Activated CD4-positive, alpha-beta T cell treated with anti-CD3 and anti-CD28 coated beads for 48 hours (primary cell): ENCODE measurements around the gene PARP12.

Experiments
- DNase-seq: peaks from one replicate; pipeline ENCODE4 v3.0.0-alpha.2; 2020

The PARP12 gene

GRCh38 chr7:139990142-139990535 lies 72.6 kb downstream of the PARP12 start:
- DNase-seq = no peak

DNA sequence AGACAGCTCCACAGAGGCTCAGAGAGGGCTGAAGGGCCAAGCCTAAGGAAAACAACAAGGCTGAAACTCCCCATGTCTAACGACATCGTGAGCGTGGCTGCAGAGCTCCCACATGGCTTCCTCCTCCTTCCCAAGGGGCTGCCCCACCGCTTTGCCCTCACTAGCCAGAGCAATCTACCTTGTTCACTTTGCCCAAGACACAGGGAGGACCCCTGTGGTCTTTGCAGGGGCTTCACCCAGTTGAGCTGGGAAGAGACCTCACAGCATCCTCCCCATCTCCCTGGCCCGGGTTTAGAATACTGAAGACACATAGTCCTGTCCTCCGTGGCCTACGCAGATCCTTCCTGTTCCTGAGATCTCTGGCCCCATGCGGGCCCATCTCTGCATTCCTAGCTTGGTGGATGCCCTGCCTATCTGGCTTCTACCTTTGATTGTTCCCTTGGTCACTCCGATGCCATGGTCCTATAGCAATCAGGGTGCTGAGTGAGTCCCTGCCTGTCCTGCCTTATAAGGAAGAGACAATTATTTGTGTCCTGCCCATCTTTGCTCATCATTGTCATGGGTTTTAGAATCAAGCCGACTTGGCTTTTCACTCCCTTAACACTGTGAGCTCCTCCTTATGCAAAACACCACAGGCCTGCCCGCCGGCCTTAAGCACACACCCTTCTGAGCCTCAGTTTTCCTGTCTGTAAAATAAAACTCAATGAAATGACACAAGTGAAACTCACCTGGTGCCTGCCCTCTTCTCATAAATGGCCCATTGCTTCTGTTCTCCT lies 73.2 kb downstream of the PARP12 start:
- DNase-seq = no peak

DNA sequence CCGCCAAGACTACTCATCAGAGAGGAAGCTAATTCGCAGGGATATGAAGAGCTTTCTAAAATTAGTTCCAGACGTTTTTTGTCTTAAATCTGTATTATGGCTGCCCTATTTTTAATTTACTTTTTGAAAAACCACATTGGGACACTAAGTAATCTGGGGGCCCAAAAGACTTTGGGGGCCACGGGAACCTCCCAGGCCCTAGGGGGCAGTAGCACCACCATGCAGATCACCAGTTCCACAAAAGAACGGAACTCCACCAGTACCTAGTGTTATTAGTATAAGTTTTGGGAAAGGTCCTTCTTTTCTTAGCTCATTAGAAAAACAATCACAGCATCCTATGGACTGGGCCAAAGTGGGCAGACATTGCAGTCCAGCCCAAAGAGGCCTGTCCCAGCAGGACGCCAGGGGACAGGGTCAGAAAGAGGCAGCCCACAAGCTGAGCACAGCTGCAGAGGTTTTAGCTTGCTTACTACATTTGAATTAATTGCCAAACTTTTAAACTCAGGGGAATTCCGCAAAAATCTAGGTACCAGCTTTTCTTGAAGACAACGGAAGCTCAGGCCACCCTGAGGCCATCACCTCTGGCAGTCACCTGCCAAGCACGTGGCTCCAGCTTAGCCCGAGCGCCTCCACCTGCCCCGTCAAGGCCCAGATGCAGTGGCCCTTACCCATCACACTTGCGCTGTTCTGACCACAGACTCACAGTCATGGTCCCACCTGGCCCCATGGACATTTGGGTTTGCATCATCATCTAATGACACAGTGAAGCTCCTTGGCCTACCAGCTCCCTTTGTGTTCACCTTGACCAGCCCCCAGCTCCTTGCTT lies 74.8 kb downstream of the PARP12 start:
- DNase-seq = no peak

- no peak for DNase-seq
Observed at GRCh38 chr7:139985811-139986210, 76.9 kb downstream of the PARP12 start.

- DNase-seq = no peak
Observed at GRCh38 chr7:139984642-139985539, 77.9 kb downstream of the PARP12 start.

DNA sequence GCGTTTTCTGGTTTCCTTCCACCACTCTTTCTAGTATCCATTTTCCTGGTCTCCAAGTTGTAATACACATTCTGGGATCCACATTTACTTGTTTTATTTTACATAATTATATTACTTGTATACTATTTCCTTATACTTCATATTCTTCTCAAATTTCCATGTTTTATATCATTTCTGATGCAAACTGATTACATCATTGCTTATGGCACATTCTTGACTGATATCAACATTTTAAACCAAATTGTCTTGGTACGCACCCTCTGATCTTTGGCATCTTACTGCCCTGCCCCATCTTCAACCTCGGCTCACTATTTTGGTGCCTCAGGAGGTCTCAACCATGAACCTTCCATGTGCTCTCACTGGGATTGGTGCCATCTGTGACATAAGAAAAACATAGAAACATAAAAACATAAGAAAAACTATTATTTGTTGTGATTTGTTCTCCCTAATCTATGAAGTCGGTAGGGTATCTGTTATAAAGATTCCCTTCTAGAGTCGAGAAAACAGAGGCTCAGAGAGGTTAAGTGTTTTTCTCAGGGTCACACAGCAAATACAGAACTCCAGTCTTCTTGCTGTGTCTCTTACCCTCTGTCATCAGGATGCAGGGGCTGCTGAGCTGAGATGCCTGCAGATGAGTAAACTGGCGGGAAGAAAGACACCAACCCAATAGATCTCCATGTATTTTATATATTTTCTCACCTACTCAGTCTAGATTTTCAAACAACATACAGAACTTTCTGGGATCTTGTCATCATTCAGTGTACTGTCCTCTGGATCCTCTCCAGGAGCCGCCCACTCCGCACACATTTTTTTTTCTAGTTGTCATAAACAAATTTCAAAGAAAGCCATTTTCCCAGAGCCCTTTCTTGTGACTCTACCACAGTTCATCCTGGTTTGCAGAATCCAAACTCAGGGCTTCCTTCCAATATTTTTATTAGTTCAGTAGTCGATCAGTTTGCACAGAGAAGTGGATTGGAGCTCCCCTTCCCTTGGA lies 79.5 kb downstream of the PARP12 start:
- DNase-seq = no peak

DNA sequence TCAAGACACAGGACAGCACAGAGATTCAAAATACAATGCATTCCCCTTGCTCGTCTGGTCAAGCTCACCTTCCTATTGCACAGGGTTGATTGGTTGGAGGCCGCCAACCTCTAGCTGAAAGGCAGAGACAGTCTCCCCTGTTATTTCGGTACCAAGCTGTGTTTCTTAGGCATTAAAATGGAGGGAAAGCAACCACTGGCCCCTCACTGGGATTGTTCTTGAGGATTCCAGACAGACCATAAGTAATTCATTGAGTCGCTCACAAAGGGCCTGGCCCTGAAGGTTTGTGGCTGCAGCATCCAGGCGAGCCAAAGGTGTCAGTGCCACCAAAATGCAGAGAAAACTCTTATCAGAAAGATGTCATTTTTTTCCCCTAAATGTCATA lies 81.2 kb downstream of the PARP12 start:
- no peak for DNase-seq

DNA sequence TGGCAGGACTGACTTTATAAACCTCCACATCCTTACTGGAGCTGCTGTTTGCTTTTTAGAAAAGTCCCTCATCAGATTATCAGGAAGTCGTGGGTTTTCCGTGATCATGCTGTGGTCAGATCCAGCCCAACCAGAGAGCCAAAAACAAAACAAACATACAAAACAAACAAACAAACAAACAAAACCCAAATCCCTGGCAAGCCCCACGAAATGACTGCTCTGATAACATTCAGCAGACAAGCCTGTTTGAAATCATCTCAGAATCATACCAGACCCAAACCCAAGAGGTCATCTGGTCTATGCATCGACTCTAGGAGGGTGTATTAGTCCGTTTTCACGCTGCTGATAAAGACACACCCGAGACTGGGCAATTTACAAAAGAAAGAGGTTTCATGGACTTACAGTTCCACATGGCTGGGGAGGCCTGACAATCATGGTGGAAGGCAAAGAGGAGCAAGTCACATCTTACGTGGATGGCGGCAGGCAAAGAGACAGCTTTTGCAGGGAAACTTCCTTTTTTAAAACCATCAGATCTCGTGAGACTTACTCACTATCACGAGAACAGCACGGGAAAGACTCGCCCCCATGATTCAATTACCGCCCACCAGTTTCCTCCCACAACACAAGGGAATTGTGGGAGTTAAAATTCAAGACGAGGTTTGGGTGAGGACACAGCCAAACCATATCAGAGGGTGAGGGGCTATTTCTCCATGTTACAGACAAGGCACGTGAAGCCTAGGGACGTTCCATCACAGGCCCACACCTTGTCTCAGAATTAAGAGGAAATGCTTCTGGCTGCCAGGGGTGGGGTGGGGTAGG lies 85.7 kb downstream of the PARP12 start:
- no peak for DNase-seq

GRCh38 chr7:139976055-139976837 lies 86.5 kb downstream of the PARP12 start:
- no peak for DNase-seq

GRCh38 chr7:139974179-139974811 lies 88.5 kb downstream of the PARP12 start:
- no peak for DNase-seq
